ENCODE results near the gene DYDC1.

DYDC1 gene

DNA sequence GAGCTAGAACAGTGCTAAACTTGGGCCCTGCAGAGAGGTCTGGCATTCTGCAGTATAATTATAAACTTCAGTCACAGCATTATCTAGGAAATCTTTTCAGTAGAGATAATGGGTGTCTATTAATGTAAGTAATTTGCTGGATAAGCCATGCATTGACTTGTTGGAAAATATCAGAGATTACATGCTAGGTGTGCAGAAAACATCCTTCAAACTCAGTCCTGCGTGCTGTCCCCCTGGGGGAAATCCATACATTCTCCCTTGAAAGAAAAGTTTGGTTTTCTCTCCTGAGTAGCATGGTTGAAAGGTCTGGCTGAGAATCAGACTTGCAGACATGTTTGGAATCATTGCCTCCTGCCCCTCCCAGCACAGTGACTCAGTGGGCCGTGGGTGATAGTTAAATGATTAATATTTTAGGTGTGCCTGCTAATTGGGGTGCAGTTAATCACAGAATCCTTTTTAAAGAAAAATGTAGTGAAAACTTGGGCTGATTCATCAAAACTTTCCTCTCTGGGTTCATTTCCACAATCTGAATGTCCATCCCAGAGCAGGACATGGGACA lies 37.9 kb upstream of the DYDC1 start:
- no peak for DNase-seq (ENCODE audit: low spot score)
- TF ChIP-seq, protein P1, sequence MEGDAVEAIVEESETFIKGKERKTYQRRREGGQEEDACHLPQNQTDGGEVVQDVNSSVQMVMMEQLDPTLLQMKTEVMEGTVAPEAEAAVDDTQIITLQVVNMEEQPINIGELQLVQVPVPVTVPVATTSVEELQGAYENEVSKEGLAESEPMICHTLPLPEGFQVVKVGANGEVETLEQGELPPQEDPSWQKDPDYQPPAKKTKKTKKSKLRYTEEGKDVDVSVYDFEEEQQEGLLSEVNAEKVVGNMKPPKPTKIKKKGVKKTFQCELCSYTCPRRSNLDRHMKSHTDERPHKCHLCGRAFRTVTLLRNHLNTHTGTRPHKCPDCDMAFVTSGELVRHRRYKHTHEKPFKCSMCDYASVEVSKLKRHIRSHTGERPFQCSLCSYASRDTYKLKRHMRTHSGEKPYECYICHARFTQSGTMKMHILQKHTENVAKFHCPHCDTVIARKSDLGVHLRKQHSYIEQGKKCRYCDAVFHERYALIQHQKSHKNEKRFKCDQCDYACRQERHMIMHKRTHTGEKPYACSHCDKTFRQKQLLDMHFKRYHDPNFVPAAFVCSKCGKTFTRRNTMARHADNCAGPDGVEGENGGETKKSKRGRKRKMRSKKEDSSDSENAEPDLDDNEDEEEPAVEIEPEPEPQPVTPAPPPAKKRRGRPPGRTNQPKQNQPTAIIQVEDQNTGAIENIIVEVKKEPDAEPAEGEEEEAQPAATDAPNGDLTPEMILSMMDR (IDR thresholded peaks at IDR 0.05; ENCODE audit: extremely low read depth, insufficient read depth, missing control alignments), result no peak
- in situ Hi-C loops (cut with MboI; ENCODE audit: low pct_unique_long_range_greater_than_20kb, low sequenced_read_pairs, unreplicated experiment), result no loop called here

DNA sequence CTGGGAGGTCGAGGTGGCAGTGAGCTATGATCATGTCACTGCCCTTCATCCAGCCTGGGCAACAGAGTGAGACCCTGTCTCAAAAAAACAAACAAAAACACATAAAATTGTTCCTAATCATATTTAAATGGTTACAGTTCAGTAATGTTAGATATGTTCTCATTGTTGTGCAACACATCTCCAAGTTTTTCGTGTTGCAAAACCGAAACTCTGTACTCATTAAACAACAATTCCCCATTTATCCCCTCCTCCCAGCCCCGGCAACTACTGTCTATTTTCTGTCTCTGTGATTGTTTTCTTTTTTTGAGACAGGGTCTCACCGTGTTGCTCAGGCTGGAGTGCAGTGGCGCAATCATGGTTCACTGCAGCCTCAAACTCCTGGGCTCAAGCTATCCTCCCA lies 35.7 kb upstream of the DYDC1 start:
- no peak for DNase-seq (ENCODE audit: low spot score)
- TF ChIP-seq, protein P1 (IDR thresholded peaks at IDR 0.05; ENCODE audit: extremely low read depth, insufficient read depth, missing control alignments), result no peak
- in situ Hi-C loops (cut with MboI; ENCODE audit: low pct_unique_long_range_greater_than_20kb, low sequenced_read_pairs, unreplicated experiment), result no loop called here

DNA sequence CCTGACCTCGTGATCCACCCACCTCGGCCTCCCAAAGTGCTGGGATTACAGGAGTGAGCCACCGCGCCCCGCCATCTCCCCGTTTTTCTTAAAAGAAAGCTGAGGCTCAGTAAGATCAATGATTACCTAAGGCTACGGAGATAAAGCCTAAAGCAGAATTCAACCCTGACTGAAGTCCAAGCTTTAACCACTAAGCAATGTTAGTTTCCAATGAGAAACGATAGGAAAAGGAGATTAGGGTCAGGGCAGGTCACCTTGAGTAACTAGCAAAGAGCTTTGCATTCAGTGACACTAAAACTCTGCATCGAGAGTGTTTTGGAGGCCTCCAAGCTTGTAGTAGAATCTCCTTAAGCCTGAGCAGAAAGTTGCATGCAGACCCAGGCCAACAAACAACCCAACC lies 34.2 kb upstream of the DYDC1 start:
- TF ChIP-seq, protein P1 (IDR thresholded peaks at IDR 0.05; ENCODE audit: extremely low read depth, insufficient read depth, missing control alignments), result no peak
- DNase-seq (ENCODE audit: low spot score), result no peak
- in situ Hi-C loops (cut with MboI; ENCODE audit: low pct_unique_long_range_greater_than_20kb, low sequenced_read_pairs, unreplicated experiment), result no loop called here

DNA sequence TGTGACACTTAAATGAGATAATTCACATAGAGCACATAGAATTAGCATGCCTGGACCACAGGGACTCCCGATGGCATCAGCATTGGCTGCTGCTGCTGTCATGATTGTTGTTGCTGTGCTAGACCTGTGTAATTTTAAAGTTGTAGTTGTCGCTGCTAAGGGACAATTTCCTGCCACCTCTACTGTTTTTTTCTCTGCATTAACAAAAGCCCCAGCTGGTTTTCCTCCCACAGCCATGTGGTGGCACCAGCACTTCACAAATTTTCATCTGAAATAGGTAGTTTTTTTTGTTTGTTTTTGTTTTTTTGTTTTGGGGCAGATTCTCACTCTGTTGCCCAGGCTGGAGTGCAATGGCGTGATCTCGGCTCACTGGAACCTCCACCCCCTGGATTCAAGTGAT lies 26.4 kb upstream of the DYDC1 start:
- in situ Hi-C loops (cut with MboI; ENCODE audit: low pct_unique_long_range_greater_than_20kb, low sequenced_read_pairs, unreplicated experiment), result no loop called here
- DNase-seq (ENCODE audit: low spot score), result no peak
- TF ChIP-seq, protein P1 (IDR thresholded peaks at IDR 0.05; ENCODE audit: extremely low read depth, insufficient read depth, missing control alignments), result peak; percentile 57

DNA sequence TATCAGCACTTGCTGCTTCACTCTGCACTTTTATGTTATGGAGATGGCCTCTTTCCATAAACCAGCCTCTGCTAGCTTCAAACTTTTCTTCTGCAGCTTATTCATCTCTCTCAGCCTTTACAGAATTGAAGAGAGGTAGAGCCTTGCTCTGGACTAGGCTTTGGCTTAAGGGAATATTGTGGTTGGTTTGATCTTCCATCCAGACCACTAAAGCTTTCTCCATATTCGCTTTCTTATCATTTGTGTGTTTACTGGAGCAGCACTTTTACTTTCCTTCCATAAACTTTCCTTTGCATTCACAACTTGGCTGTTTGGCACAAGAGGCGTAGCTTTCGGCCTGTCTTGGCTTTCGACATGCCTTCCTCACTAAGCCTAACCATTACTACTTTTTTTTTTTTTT lies 23.6 kb upstream of the DYDC1 start:
- TF ChIP-seq, protein P1 (IDR thresholded peaks at IDR 0.05; ENCODE audit: extremely low read depth, insufficient read depth, missing control alignments), result no peak
- DNase-seq (ENCODE audit: low spot score), result no peak
- in situ Hi-C loops (cut with MboI; ENCODE audit: low pct_unique_long_range_greater_than_20kb, low sequenced_read_pairs, unreplicated experiment), result no loop called here

DNA sequence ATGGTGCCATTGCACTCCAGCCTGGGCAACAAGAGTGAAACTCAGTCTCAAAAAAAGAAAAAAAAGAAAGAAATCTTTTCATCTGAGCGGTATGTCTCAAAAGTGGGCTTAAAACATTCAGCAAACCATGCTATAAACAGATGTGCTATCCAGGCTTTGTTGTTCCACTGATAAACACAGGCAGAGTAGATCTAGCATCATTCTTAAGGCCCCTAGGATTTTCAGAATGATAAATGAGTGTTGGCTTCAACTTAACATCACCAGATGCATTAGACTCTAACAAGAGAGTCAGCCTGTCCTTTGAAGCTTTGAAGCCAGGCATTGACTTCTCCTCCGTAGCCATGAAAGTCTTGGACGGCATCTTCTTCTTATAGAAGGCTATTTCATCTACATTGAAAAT lies 23.1 kb upstream of the DYDC1 start:
- in situ Hi-C loops (cut with MboI; ENCODE audit: low pct_unique_long_range_greater_than_20kb, low sequenced_read_pairs, unreplicated experiment), result no loop called here

More for the DNA sequence above, 23.1 kb upstream of the DYDC1 start:
- DNase-seq (ENCODE audit: low spot score), result no peak
- TF ChIP-seq, protein P1 (IDR thresholded peaks at IDR 0.05; ENCODE audit: extremely low read depth, insufficient read depth, missing control alignments), result no peak
